ENCODE measurements around the gene HCN2. TPM values are rescaled to one million over a fixed set of nuclear protein-coding genes. Genes with fewer than 3 reads are reported as not detected.
A peak's percentile ranks its signal among the peaks of the same experiment; 100 is the strongest.

The HCN2 gene
- total and polyA plus RNA-seq, 8 donors, result 0.12 to 0.82 (median 0.21) TPM

GRCh38 chr19:573519-573825, 16.2 kb upstream of the HCN2 start:
- peak overlapping the region; percentile 64 to 99 (median 93) for H3K4me3 ChIP-seq
- intact Hi-C loops (cut with DNase I), result no loop called here
- no peak overlapping the region for H3K27ac ChIP-seq
- ATAC-seq (no peak), FAIRE-seq (no peak), DNase-seq (no peak)
- peaks cover 14 to 19% (median 17%) of the 10 kb centered on the region in 3 donors for H3K4me1 ChIP-seq
- no peaks in the 10 kb centered on the region for H3K27me3 ChIP-seq
- H3K36me3 ChIP-seq, result no peaks in the 10 kb centered on the region
- WGBS, 2 donors, result 5 to 8% methylated on average over 15 of the region's 15 CpGs
- H3K9me3 ChIP-seq, result no peaks in the 10 kb centered on the region
- TF ChIP-seq CTCF (IDR thresholded peaks at IDR 0.05), result no peak

- TF ChIP-seq CTCF (IDR thresholded peaks at IDR 0.05), result no peak
- Histone ChIP-seq H3K4me1 (peaks cover 14 to 19% (median 17%) of the 10 kb centered on the region in 3 donors), H3K27ac (peak overlapping the region in 3 of 4 donors; percentile 6 to 20 (median 15)), H3K9me3 (no peaks in the 10 kb centered on the region), H3K27me3 (no peaks in the 10 kb centered on the region), H3K4me3 (peak overlapping the region in 2 of 4 donors; percentile 23 to 25), H3K36me3 (no peaks in the 10 kb centered on the region)
- ATAC-seq, result peak in 3 of 4 donors; percentile 13 to 39 (median 13)
- WGBS, 2 donors, result 12 to 13% methylated on average over 31 to 32 of the region's 32 CpGs
- DNase-seq, result peak in 3 of 6 donors; percentile 30 to 77 (median 51)
- intact Hi-C loops (cut with DNase I), result no loop called here
- no peak for FAIRE-seq
Observed at GRCh38 chr19:574658-575526, 14.8 kb upstream of the HCN2 start.

DNA sequence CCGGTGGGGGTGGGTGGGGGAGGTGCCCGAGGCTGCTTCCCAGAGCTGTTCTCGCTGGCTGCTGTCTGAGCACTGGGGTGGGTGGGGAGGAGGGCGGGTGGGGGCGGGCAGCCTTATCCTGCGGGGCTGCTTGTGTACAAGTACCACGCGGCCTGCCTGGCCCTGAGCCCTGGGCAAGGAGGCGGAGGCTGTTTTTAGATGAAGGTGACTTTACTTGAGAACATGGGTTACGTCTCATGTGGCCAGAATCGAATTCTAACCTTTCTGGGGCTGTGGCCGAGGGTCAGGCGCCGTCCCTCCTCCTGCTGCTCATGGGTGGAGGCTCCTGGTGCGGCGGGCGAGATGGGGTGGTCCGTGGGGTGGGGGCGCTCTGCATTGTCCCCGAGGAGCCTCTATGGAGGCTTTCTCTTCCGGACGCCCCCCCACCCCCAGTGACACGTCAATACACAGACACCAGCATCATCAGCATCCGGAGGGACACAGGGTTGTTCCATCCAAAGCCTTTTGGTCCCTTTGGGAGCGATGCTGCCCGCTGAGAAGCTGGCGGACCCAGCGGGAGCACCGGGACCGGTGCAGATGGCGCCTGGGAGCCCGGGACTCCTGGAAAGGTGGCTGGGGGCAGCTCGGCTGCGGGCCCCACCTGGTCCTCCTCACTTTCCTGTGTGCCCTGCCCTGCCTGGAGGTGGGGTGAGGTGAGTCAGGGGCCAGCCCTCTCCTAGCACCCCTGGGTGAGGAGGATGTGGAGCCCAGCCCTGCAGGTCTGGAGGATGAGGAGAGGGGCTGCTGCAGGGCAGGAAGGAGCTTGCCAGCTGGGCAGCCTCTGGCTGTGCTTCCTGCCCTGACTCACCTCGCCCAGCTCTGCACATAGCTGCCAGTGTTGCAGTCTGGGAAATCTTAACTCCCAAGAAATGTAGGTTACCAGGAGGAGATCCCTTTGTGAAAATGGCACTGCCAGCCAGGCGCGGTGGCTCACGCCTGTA, 13.9 kb upstream of the HCN2 start:
- peak overlapping the region in 2 of 4 donors; percentile 23 to 25 for H3K4me3 ChIP-seq
- 39 to 54% methylated on average over 36 to 38 of the region's 38 CpGs for WGBS, 2 donors
- intact Hi-C loops (cut with DNase I), result no loop called here
- ATAC-seq, result peak in 1 of 4 donors; percentile 5
- TF ChIP-seq CTCF (IDR thresholded peaks at IDR 0.05), result no peak
- no peak for FAIRE-seq
- no peaks in the 10 kb centered on the region for H3K27me3 ChIP-seq
- DNase-seq, result peak in 3 of 6 donors; percentile 36 to 74 (median 66)
- H3K27ac ChIP-seq, result no peak overlapping the region
- H3K4me1 ChIP-seq, result peaks cover 14 to 19% (median 17%) of the 10 kb centered on the region in 3 donors
- H3K36me3 ChIP-seq, result no peaks in the 10 kb centered on the region
- H3K9me3 ChIP-seq, result no peaks in the 10 kb centered on the region

GRCh38 chr19:576768-577438, 12.8 kb upstream of the HCN2 start:
- DNase-seq, result no peak
- TF ChIP-seq CTCF (IDR thresholded peaks at IDR 0.05), result no peak
- Histone ChIP-seq H3K27me3 (no peaks in the 10 kb centered on the region), H3K36me3 (peaks cover 0 to 9% (median 7%) of the 10 kb centered on the region in 3 donors), H3K4me1 (peaks cover 14 to 19% (median 17%) of the 10 kb centered on the region in 3 donors), H3K27ac (no peak overlapping the region), H3K9me3 (no peaks in the 10 kb centered on the region), H3K4me3 (no peak overlapping the region)
- ATAC-seq, result no peak
- 85 to 90% methylated on average over 27 to 28 of the region's 28 CpGs for WGBS, 2 donors
- no peak for FAIRE-seq
- intact Hi-C loops (cut with DNase I), result no loop called here

All from pancreas (tissue), 10 donors.